ENCODE measurements around the gene TBC1D13.
"Not testable (repeated sequence)": the region's sequence is repeated elsewhere in the genome, so short reads cannot be mapped to it uniquely, and the experiment has no call there.

The TBC1D13 gene

DNA sequence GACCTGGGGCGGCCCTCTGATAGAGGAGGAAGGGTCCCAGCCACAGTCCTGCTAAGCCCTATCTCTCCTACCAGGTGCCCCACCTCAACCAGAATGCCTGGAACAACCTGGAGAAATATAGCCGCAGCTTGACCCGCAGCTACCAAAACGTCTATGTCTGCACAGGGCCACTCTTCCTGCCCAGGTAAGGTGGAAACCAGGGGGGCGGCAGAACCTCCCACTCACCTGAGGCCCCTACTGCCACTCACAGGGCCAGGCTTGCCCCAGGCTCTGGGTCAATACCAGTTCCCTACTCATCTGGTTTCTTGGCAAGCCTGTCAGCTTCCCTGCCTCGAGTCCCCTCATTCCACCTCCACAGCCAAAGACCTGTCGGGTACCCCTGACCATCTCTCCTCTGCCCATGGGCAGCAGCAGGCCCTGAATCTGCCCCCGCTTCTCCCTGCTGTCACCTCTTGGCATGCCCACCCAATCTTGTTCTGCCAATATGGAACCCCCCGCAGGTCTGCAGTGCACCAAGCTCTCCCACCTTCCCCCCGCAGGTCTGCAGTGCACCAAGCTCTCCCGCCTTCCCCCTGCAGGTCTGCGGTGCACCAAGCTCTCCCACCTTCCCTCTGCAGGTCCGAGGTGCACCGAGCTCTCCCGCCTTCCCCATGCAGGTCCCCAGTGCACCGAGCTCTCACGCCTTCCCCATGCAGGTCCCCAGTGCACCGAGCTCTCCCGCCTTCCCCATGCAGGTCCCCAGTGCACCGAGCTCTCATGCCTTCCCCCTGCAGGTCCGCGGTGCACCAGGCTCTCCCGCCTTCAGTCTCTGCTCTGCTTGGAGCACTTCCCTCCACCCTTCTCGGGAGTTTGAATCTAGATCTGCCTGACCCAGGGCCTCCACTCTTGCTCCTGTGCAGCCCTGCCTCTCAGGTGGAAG, 33.9 kb downstream of the TBC1D13 start:
- no peak for FAIRE-seq
- no peak for DNase-seq (ENCODE audit: low spot score)

DNA sequence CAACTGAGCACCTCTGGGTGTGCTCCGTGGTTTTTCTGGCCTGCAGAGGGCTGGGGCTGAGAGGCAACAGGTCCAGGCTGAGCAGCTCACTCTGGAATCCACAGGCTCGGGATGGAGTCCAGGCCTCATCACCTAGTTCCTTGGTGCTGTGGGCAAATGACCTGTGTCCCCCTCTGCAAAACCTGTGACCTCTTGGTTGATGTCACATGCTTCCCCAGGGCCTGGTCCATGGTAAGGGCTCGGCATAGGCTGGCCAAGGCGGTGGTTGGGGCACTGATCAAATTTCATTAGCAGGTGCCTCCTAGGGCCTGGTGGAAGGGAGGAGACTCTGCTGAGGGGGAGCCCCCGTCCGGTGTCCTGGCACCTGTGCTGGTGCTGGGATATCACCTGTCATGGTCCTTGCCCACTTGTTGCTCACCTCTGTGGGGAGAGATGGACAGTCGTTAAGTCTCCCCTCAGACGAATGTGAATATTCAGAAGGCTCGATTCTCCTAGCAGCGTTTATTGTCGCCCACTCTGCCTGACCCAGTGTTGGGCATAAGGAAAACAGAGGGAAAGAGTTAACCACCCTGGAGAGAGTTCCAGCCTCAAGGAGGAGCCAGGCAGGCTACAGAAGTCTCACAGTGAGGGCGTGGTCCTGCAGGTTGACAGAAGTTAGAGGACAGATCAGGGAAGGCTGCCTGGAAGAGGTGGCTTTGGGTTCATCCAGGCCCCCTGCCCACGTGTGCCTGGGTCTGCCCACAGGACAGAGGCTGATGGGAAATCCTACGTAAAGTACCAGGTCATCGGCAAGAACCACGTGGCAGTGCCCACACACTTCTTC, 34.7 kb downstream of the TBC1D13 start:
- DNase-seq (ENCODE audit: low spot score) (no peak), FAIRE-seq (no peak)

DNA sequence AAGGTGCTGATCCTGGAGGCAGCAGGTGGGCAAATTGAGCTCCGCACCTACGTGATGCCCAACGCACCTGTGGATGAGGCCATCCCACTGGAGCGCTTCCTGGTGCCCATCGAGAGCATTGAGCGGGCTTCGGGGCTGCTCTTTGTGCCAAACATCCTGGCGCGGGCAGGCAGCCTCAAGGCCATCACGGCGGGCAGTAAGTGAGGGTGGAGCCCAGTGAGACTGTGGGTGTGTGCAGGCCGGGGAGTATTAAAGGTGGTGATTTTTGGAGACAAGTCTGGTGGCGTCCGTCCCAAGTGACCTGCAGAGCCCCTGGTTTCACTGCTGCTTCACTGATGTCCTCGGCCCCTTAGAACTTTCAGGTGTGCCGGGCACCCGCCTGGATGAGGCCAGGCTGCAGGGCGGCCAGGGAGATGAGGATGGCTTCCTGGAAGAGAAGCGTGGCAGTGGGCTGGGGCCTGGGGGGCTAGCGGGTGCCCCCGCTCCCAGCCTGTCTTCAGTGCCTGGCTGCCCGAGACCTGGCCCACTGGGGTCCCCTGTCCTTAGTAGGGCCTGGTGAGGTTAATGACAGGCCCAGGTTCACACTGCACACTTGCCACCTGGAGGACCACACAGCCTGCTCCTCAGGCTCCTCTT, 35.5 kb downstream of the TBC1D13 start:
- no peak for FAIRE-seq
- DNase-seq (ENCODE audit: low spot score) = no peak

DNA sequence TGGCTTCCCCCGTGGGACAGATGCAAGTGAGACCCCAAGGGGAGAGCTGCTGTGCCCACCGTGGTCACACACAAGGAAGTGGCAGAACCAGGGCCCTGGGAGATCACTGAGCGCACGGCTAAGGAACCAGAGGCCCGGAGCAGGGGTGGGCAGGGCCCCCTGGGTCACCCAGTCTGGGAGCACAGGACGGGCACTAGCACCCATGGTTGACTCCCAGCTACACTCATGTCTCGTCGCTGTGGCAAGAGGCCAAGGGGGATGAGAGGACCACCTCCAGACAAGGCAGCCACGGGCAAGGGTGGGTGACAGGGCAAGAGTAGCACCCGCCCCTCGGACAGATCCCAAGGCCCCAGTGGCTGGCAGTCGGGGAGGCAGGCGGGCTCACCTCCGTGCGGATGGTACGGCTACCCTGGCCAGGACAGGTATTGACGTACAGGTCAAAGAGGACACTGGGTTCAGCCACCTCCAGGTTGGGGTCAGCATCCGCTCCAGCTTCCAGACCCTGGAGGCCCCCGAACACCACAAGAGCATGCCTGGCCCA, 36.4 kb downstream of the TBC1D13 start:
- FAIRE-seq = no peak
- no peak for DNase-seq (ENCODE audit: low spot score)

DNA sequence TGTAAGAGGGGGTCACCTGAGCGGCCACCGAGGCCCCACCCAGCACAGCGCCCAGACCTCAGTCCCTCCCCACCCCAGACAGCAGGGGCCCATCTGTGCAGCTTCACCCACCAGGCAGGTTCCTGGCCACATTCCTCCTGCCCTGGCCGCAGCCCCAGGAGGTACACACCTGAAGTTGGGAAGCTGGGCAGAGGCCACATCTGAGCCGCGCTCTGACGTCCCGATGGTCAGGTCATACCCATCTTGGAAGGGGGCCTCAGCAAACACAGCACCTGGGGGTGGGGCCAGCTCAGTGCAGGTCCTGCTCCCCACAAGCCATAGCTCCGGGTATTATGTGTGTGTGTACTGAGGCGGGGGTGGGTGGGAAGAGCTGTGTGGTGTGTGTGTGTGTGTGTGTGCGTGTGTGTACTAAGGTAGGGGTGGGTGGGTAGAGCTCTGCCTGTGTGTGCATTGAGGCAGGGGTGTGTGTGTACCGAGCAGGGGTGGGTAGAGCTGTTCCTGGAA, 36.9 kb downstream of the TBC1D13 start:
- no peak for FAIRE-seq
- DNase-seq (ENCODE audit: low spot score) = no peak

DNA sequence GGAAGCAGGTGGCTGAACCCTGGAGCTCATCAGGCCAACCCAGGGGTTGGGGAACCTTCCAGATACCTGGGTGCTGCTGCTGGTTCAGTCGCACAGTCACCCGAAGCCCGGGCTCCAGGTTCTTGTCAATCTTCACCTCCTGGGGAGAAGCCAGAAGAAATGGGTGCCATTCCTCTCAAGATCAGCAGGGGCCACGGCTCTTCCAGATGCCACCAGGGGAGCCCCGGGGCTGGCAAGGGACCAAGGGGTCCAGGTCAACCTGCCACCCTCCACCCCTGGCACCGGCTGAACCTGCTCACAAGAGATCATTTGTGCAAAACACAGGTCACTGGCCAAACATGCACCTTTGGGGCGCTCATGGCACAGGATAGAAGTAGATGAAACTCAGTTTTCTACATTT, 37.9 kb downstream of the TBC1D13 start:
- DNase-seq (ENCODE audit: low spot score) = no peak
- no peak for FAIRE-seq

DNA sequence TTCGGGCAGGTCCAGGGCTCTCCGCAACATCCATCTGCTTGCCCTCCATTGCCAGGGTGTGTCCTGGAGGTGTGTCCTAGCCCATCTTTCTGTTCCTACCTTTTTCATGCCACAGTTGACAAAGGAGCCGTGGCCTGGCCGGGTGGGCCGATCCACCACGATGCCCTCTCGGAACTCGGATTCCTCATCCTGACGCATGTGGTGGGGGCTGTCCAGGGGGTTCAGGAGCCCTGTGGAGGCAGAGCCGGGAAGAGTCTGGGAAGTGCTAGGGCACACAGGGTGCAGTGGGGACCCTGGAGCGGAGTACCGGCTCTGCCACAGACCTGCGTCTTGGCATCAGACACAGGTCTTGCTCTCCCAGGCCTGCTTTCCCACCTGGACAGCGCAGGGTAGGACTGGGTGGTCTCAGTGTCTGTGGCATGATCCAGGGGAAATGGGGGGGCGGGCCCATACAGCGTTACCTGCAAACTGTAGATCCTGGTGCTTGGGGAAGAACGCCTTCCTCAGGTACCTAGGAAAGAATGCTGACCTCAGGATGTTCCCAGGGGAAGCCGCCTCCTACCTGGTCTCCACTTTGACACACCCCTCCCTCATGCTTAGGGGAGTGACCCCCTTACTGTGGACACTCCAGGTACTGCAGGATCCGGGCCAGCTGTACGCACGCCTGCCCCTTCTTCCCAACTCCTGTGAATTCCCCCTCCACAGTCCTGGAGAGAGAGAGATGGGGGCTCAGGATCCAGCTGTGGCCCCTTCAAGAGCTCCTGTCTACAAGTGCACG, 39.1 kb downstream of the TBC1D13 start:
- DNase-seq (ENCODE audit: low spot score) = no peak
- no peak for FAIRE-seq

DNA sequence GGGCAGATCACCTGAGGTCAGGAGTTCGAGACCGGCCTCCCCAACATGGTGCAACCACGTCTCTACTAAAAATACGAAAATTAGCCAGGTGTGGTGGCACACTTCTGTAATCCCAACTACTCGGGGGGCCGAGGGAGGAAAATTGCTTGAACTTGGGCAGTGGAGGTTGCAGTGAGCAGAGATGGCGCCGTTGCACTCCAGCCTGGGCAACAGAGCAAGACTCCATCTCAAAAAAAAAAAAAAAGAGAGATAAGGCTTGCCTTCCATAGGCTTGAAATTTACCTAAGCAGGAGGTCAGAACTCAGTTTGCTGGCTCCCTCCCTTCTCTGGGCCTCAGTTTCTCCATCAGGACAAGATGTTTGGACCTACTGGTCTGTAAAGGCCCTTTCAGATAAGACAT, 41.2 kb downstream of the TBC1D13 start:
- no peak for DNase-seq (ENCODE audit: low spot score)
- no peak for FAIRE-seq

DNA sequence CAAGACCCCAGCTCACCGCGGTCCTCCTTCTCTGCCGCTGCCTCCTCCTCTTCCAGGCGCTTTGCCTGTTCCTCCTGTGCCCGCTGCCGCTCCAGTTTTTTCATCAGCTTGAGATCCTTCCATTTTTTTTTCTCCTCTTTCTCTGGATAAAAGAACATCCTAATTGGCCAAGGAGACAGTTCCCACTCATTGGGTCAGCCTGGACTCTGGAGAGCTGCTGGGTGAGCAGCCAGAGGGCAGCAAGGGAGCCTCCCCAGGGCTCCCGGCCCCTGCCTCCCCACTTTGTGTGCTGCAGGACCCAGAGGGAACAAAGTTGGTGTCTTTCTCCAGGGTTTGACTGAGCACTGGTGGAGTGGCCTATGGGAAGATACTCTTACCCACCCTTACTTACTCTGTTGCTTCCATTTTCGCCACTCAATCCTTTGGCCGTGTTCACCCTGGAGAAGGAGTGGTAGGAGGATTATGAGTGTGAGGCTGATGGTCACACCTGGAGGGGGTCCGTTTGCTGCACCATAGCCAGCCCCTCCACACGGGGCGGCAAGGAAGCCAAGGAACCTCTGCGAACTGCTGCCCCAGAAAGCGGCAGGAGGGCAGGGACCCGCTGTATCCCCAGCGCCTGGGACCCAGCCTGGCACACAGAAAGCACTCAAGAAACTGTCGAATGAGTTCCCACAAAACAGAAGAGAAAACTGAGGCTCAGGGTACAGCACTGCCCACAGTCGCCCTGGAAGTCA, 41.8 kb downstream of the TBC1D13 start:
- FAIRE-seq (no peak), DNase-seq (ENCODE audit: low spot score) (no peak)

DNA sequence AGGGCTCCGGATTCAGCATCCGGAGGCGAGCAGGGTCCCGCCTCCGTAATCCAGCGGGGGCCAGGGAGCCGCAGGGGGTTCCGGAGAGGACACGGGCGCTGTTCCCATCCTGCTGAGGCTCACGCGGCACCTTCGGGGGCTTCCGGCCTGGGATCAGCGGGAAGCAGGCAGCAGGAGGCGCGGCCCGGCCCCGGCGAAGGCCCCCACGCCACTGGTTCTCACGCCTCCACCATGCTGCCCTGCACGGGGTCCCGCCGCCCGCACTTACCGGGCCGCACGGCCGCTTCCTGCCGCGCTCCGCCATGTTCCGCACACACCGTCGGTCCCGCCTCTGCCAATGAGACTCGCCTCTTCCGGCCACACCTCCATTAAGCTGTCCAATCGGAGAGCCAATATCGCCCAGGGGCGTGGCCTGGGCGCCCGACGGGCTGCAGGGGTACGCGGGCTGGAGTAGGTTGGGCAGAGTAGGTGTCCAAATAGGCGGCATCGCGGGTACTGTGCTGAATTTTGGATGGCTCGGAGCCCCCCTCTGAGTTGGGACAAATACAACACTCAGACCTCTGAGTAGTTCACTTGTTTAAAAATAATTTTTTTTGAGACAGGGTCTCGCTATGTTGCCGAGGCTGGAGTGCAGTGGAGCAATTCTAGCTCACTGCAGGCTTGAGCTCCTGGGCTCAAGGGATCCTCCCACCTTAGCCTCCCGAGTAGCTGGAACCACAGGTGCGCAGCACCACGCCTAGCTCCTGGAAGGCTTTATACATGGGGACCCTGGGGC, 42.6 kb downstream of the TBC1D13 start, which contains the start of gene SPOUT1:
Gene SPOUT1, minus strand, starts transcription at position 318 of the 775 bp plus-strand sequence. Its CDS starts 14 bp downstream, at position 304.
- peak; percentile 89 for FAIRE-seq
- peak; percentile 99 for DNase-seq (ENCODE audit: low spot score)

DNA sequence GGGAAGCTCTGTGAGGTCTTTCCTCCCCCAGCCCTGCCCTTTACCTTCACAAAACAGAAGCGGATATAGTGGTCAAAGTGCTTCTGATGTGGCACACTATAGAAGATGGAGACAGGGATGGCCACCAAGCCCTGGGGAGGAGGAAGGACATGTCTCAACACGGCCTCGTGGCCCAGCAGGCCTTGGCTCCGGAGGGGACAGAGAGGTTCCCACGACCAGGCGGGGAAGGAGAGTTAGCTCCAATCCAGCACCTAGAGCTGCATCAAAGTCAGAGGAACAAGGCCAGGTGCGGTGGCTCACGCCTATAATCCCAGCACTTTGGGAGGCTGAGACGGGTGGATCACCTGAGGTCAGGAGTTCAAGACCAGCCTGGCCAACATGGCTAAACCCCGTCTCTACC, 46.6 kb downstream of the TBC1D13 start:
- FAIRE-seq = no peak

DNA sequence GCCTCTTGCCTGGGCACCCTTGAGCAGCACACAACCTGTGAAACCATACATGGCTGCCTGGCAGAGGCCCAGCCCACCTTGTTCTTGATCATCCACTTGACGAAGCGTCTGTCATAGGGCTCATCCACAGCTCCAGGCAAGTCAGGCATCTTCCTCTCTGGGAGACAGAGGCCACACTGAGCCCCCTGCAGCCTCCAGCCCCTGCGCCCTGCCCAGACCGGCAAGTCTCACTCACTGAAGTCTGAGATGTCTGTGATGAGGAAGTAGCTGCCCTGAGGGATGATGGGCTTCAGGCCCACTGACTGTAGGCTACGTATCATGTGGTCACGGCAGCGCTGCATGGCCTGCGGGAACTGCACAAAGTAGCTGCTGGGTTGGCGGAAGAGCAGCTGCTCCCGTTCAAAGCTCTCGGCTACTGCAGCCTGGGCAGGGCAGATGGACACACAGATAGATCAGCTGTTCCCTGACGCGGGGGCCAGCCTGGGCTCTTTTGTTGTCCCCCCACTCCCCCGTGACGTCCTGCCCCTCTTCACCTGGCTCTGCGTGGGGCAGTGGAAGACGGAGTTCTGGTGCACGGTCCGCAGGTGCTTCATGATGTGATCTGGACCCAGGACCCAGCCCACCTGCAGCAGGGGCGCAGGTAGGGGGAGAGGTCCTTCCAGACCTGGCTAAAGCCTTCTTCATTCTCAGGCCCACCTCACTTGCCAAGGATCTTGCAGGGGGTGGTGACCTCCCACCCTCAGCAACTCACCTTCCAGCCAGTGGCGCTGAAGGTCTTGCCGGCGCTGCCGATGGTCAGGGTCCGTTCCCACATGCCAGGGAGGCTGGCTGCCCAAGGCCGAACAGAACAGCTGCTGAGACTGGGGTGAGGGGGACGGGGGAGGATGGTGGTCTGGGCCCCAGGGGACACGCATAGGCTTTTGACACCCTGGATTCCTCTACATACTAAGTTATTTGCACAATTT, 48.5 kb downstream of the TBC1D13 start:
- DNase-seq (ENCODE audit: low spot score) = no peak
- FAIRE-seq = no peak

More for the DNA sequence above, 46.6 kb downstream of the TBC1D13 start:
- DNase-seq (ENCODE audit: low spot score) = no peak

DNA sequence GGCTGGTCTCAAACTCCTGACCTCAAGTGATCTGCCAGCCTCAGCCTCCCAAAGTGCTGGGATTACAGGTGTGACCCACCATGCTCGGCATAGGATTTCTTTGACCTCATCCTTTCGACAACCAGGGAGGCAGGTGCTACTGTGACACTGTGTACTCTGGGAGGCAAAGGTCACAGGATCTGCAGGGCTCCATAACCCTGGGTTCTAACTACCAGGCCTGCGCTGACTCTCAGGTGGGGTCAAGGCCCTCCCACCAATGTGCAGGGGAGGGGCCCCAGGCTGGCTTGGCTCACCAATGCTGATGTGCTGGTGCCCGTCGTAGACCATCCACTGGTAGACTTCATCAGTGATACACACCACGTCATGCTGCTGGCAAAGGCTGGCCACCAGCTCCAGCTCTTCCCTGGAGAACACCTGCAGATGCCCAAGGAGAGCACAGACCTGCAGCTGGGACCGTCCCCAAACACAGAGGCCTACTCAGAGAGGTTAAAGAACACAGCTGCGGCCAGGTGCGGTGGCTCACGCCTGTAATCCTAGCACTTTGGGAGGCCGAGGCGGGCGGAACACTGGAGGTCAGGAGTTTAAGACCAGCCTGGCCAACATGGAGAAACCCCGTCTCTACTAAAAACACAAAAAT, 49.6 kb downstream of the TBC1D13 start:
- FAIRE-seq = no peak
- no peak for DNase-seq (ENCODE audit: low spot score)

DNA sequence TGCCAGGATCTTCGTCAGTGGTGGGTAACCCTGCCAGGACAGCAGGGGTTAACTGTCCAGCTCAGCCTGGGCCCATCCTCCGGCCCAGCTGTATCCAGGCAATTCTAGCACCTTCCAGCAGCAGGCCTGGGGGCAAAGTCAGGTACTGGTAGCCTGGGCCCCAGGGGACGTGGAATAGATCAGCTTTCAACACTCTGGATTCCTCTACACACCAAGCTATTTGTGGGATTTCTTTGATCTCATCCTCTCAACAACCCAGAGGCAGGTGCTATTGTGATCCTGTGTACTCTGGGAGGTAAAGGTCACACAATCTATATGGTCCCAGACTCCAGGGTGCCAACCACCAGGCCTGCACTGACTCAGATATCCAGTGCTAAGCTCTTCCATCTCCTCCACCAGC, 51.3 kb downstream of the TBC1D13 start:
- no peak for DNase-seq (ENCODE audit: low spot score)
- FAIRE-seq = no peak

DNA sequence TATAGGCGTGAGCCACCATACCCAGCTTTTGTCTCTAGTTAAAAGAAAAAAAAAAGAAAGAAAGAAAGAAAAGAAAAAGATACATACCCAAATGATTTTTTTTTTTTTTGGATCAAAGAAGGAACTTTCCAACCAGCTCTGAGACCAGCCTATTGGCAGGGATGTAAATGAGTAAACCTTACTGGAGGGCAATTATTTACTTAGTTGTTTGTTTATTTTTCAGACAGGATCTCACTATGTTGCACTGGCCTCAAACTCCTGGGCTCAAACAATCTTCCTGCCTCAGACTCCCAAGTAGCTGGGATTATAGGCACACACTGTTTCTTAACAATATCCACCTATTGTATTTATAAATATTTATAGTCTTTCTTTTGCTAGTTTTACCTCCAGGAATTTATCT, 53.5 kb downstream of the TBC1D13 start:
- no peak for DNase-seq (ENCODE audit: low spot score)
- no peak for FAIRE-seq

DNA sequence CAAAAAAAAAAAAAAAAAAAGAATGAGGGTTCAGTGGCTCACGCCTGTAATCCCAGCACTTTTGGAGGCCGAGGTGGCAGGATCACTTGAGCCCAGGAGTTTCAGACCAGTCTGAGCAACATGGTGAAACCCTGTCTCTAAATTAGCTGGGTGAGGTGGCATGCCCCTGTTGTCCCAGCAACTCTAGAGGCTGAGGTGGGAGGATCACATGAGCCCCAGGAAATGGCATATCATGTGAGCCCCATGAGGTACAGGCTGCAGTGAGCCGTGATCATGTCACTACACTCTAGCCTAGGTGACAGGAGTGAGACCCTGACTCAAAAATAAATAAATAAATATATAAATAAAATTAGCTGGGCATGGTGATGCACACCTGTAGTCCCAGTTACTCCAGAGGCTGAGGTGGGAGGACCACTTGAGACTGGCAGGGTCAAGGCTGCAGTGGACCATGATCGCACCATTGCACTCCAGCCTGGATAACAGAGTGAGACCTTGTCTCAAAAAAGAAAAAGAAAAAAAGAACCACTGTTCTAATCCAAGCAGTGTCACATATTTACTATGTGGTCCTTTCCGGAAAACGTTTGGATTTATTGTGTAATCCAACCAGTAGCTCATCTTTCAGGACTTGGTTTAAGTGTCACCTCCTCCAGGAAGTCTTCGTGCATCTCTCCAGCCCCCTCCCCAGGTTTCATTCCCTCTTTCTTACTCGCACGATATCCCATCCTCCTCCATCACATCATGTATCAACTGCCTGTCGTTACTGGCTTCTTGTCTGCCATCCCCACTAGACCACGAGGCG, 54.8 kb downstream of the TBC1D13 start:
- no peak for DNase-seq (ENCODE audit: low spot score)
- FAIRE-seq = no peak

DNA sequence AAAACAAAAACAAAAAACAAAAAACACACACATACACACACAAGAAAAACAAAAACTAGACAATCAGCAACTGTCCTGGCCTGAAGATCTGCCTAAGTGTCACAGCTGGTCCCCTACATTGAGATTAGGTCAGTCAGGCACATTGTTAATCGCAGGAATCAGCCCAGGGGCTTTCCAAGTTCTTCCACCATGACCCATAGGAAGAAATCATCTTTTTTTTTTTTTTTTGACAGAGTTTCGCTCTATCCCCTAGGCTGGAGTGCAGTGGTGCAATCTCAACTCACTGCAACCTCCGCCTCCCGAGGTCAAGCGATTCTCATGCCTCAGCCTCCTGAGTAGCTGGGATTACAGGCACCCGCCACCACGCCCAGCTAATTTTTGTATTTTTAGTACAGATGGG, 56.1 kb downstream of the TBC1D13 start:
- not testable (repeated sequence) for FAIRE-seq; DNase-seq (ENCODE audit: low spot score)

Measured in urothelium cell line (cell line).